IMR-90 (cell line): Measurements from ENCODE around the gene HYDIN. TPM values are rescaled to one million over a fixed set of nuclear protein-coding genes. Genes with fewer than 3 reads are reported as not detected.

Experiments
- ATAC-seq: fragments of 200-7000 bp; cut with Tn5 transposase; 2 replicates; pipeline ENCODE4 v1.9.1; 2020; ENCODE audit warnings: low read depth, mild to moderate bottlenecking, moderate library complexity
- BruUV-seq: library from RNA; stranded (reverse); fragments of 400-500 nt; replicated peaks from 2 replicates; lab custom pipeline; 2021; lab: Mats Ljungman, UMichigan
- CTCF ChIA-PET: fragments of 300-600 bp; formaldehyde crosslinking; extraction: SDS; loops from one replicate; lab custom pipeline; 2021; ENCODE audit warnings: antibody characterized with exemption; lab: Yijun Ruan, JAX
- POLR2A ChIA-PET: fragments of 300-600 bp; sonication (Branson Sonifier 250); formaldehyde crosslinking; loops from one replicate; lab custom pipeline; 2022; ENCODE audit warnings: antibody characterized with exemption; ENCODE audit not compliant: unreplicated experiment; lab: Charles Lee
- DNase-seq: peaks from one replicate; pipeline ENCODE4 v3.0.0; 2013
- H2AFZ ChIP-seq: replicated peaks from 2 replicates; pipeline ENCODE3; 2013; ENCODE audit warnings: low read length, mild to moderate bottlenecking; ENCODE audit not compliant: poor library complexity
- H2AK5ac ChIP-seq: 2 replicates; pipeline ENCODE4 v1.6.1; 2013; ENCODE audit warnings: low read depth, low read length, inconsistent platforms
- H2AK9ac ChIP-seq: replicated peaks from 2 replicates; pipeline ENCODE3; 2013; ENCODE audit warnings: mild to moderate bottlenecking, low read depth, low read length, moderate library complexity; ENCODE audit not compliant: poor library complexity
- H2BK120ac ChIP-seq: 2 replicates; pipeline ENCODE4 v1.6.1; 2013; ENCODE audit warnings: low read depth, low read length, inconsistent platforms
- H2BK15ac ChIP-seq: 3 replicates; pipeline ENCODE4 v1.6.1; 2013; ENCODE audit warnings: low read depth, low read length, inconsistent platforms
- H2BK20ac ChIP-seq: 2 replicates; pipeline ENCODE4 v1.6.1; 2013; ENCODE audit warnings: low read depth, mild to moderate bottlenecking, inconsistent platforms, low read length, moderate library complexity
- H2BK5ac ChIP-seq: 2 replicates; pipeline ENCODE4 v1.6.1; 2013; ENCODE audit warnings: mild to moderate bottlenecking, low read depth, low read length, inconsistent platforms; ENCODE audit not compliant: poor library complexity, severe bottlenecking
- H3K14ac ChIP-seq: replicated peaks from 2 replicates; pipeline ENCODE4 v1.6.1; 2013; ENCODE audit warnings: low read depth, low read length, inconsistent platforms
- H3K18ac ChIP-seq: 2 replicates; pipeline ENCODE4 v1.6.1; 2013; ENCODE audit warnings: low read depth, low read length, control low read depth
- H3K23ac ChIP-seq: 2 replicates; pipeline ENCODE4 v1.6.1; 2013; ENCODE audit warnings: low read depth, low read length, inconsistent platforms
- H3K27ac ChIP-seq: 2 replicates; pipeline ENCODE4 v1.5.1; 2013; ENCODE audit warnings: mild to moderate bottlenecking, control low read depth, low read length; ENCODE audit not compliant: insufficient read depth
- H3K27me3 ChIP-seq: 2 replicates; pipeline ENCODE4 v1.6.1; 2013; ENCODE audit warnings: low read length; ENCODE audit not compliant: control insufficient read depth, insufficient read depth
- H3K36me3 ChIP-seq: 2 replicates; pipeline ENCODE4 v1.6.1; 2013; ENCODE audit warnings: low read length, mixed read lengths; ENCODE audit not compliant: control insufficient read depth, insufficient read depth
- H3K4ac ChIP-seq: 2 replicates; pipeline ENCODE4 v1.6.1; 2013; ENCODE audit warnings: low read depth, low read length, inconsistent platforms
- H3K4me1 ChIP-seq: 2 replicates; pipeline ENCODE4 v1.6.1; 2013; ENCODE audit warnings: low read length, mixed read lengths; ENCODE audit not compliant: control insufficient read depth, insufficient read depth
- H3K4me2 ChIP-seq: 2 replicates; pipeline ENCODE4 v1.6.1; 2013; ENCODE audit warnings: low read depth, mild to moderate bottlenecking, control low read depth, low read length, moderate library complexity
- H3K4me3 ChIP-seq: 2 replicates; pipeline ENCODE4 v1.5.1; 2013; ENCODE audit warnings: low read depth, mild to moderate bottlenecking, control low read depth, low read length, moderate library complexity; ENCODE audit not compliant: insufficient read depth
- H3K56ac ChIP-seq: 2 replicates; pipeline ENCODE4 v1.6.1; 2013; ENCODE audit warnings: low read length, inconsistent platforms; ENCODE audit not compliant: insufficient read depth; ENCODE audit errors: extremely low read depth
- H3K79me1 ChIP-seq, 2 experiments: 2 replicates each; pipeline ENCODE4 v1.6.1; 2013; ENCODE audit warnings: low read length in 2 of 2, inconsistent platforms in 1 of 2, low read depth in 1 of 2
- H3K9ac ChIP-seq: 2 replicates; pipeline ENCODE4 v1.6.1; 2013; ENCODE audit warnings: low read depth, low read length, control low read depth
- H3K9me1 ChIP-seq: 2 replicates; pipeline ENCODE4 v1.6.1; 2013; ENCODE audit warnings: low read length, inconsistent platforms; ENCODE audit not compliant: insufficient read depth
- H3K9me3 ChIP-seq: 2 replicates; pipeline ENCODE4 v1.6.1; 2013; ENCODE audit warnings: low read length; ENCODE audit not compliant: control insufficient read depth, insufficient read depth
- H4K20me1 ChIP-seq: 2 replicates; pipeline ENCODE4 v1.6.1; 2013; ENCODE audit warnings: low read length, inconsistent platforms; ENCODE audit not compliant: insufficient read depth
- H4K5ac ChIP-seq: 2 replicates; pipeline ENCODE4 v1.6.1; 2013; ENCODE audit warnings: mild to moderate bottlenecking, low read depth, low read length, control low read depth
- H4K8ac ChIP-seq, 2 experiments: 2 replicates each; pipeline ENCODE4 v1.6.1; 2013; ENCODE audit warnings: low read depth in 2 of 2, low read length in 2 of 2, control low read depth in 1 of 2, inconsistent platforms in 1 of 2
- H4K91ac ChIP-seq: 2 replicates; pipeline ENCODE4 v1.6.1; 2013; ENCODE audit warnings: low read depth, low read length, inconsistent platforms; ENCODE audit not compliant: insufficient read depth
- MAFK ChIP-seq: IDR thresholded peaks from 2 replicates; pipeline ENCODE4 v1.6.1; 2012; ENCODE audit warnings: low read depth, low read length, improper control_type of control experiment
- SMC3 ChIP-seq: fragments of 150-350 bp; IDR thresholded peaks from 2 replicates; pipeline ENCODE4 v1.6.1; 2016; ENCODE audit warnings: low read depth, mild to moderate bottlenecking, antibody characterized with exemption, low read length, moderate library complexity
- WGBS, 2 experiments: methylation state at CpG; one replicate each; pipeline versions ENCODE4 v1.1.5 to v1.1.7; 2013; ENCODE audit warnings: missing lambda C conversion rate in 2 of 2; ENCODE audit not compliant: insufficient read length in 1 of 2; ENCODE audit errors: extremely low coverage in 2 of 2; 5-methylcytosine and 5-hydroxymethylcytosine counted together
- dilution Hi-C: fragments of 300-500 bp; cut with HindIII; formaldehyde crosslinking; loops from one replicate; pipeline ENCODE4 v1.14.3; 2018; ENCODE audit warnings: low sequenced_read_pairs; ENCODE audit not compliant: unreplicated experiment
- in situ Hi-C: fragments of 300-500 bp; cut with MboI; formaldehyde crosslinking; loops from 3 replicates; pipeline ENCODE4 v1.14.3; 2019; ENCODE audit warnings: low sequenced_read_pairs, inconsistent platforms, mixed read lengths
- intact Hi-C: fragments of 100-400 bp; cut with micrococcal nuclease; formaldehyde crosslinking; loops from 2 replicates; pipeline ENCODE4 v1.10.0; 2022
- polyA plus RNA-seq, 3 experiments: library from polyadenylated mRNA; depleted of rRNA; stranded (reverse); fragments of >200 nt; gene quantifications; 2 replicates each; pipeline ENCODE4 v1.2.3, GENCODE V29; 2012; ENCODE audit warnings: low replicate concordance in 1 of 3
- total RNA-seq: library from RNA; depleted of rRNA; stranded (reverse); fragments of >200 nt; gene quantifications from 2 replicates; pipeline ENCODE4 v1.2.3, GENCODE V29; 2012

HYDIN gene
- total and polyA plus RNA-seq, 2 of the 4 experiments (the other 2 are of a cell fraction): 0.18 to 0.27 TPM

DNA sequence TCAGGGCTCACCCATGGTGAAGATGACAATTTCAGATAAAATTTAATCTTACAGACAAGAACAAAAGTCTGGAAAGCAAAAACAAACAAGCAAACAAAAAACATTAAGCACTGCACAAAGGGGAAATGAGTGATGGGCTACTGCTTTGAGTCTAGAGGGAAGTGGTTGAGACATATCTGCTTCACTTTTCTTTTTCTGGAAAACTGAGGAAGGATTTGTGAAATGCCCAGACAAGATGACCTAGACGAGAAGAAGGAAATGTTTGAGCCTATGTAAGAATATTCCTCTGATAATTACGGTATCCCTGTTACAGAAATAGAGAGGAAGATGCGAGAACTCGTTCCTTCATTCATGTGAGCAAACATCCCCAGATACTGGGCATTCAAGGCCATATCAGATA, 11.5 kb upstream of the HYDIN start:
- H2BK20ac ChIP-seq: no peak overlapping the region
- no TSS peak for BruUV-seq
- POLR2A ChIA-PET: no interaction called here
- H3K9me1 ChIP-seq: no peaks in the 10 kb centered on the region
- WGBS, 2 experiments: no CpG with 5 or more reads among the region's 4 CpGs
- no peak overlapping the region for H2BK15ac ChIP-seq
- H3K79me1 ChIP-seq: no peaks in the 10 kb centered on the region
- H2AFZ ChIP-seq: no peak overlapping the region
- no peaks in the 10 kb centered on the region for H3K36me3 ChIP-seq
- no peak overlapping the region for H4K8ac ChIP-seq
- TF ChIP-seq MAFK: no peak
- no peak for TF ChIP-seq SMC3
- in situ Hi-C loops (no loop called here), dilution Hi-C loops (no loop called here), intact Hi-C loops (no loop called here)
- H3K4ac ChIP-seq: no peak overlapping the region
- H3K23ac ChIP-seq: no peak overlapping the region
- H3K4me2 ChIP-seq: no peak overlapping the region
- H4K5ac ChIP-seq: no peak overlapping the region
- H3K9ac ChIP-seq: no peak overlapping the region
- H2AK9ac ChIP-seq: no peak overlapping the region
- H3K4me1 ChIP-seq: no peaks in the 10 kb centered on the region
- no peak overlapping the region for H3K27ac ChIP-seq
- no peak for ATAC-seq
- H2BK120ac ChIP-seq: no peak overlapping the region
- H3K14ac ChIP-seq: no peak overlapping the region
- H3K9me3 ChIP-seq: no peaks in the 10 kb centered on the region
- no peaks in the 10 kb centered on the region for H3K27me3 ChIP-seq
- no peak overlapping the region for H4K91ac ChIP-seq
- no peaks in the 10 kb centered on the region for H4K20me1 ChIP-seq
- H3K56ac ChIP-seq: no peak overlapping the region
- DNase-seq: no peak
- no peak overlapping the region for H2AK5ac ChIP-seq
- H2BK5ac ChIP-seq: no peak overlapping the region
- no peak overlapping the region for H3K4me3 ChIP-seq
- H3K18ac ChIP-seq: no peak overlapping the region
- CTCF ChIA-PET: no interaction called here
